Measurements from ENCODE around the gene SLC7A1.

SLC7A1 gene

DNA sequence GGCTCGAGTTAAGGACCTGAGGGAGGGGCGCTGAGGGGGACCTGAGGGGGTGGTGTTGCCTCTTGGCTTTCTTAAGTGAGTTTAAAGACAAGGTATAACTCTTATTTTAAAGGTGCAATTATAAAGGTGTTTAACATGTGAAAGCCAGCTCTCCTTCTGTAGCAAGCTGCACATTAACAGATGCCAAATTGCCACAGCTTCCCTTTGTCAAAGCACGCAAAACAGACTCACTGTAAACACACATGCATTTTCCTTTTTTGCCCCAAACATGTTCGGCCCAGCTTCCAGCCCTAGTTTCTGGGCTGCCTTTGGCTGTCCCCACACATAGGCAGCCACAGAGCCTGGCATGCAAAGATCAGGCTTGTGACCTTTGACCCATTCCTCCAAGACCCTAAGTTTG lies 111.9 kb downstream of the SLC7A1 start:
- no peak overlapping the region for H2BK5ac ChIP-seq (ENCODE audit: low read depth, low read length, poor library complexity)
- H4K8ac ChIP-seq (ENCODE audit: low read depth, low read length): no peak overlapping the region

DNA sequence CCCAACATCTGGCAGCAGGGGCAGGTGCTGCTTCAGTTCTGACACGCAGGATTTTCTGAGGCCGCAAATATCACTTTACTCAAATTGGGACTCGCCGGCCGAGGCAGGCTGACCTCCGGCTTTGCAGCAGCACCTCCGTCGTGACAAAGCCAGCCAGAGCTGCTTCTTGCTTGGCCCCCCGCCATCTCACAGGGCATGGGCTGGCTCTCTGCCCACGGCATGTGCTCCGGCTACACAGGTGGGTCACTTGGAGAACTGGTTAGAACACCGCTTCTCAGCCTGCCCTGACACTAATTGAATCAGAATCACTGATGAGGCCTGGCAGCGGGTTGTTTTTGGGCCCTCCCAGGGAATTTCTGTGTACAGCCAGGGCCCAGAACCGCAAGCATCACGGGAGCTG lies 112.3 kb downstream of the SLC7A1 start:
- H4K91ac ChIP-seq (ENCODE audit: low read depth, low read length): no peak overlapping the region
- H2BK12ac ChIP-seq (ENCODE audit: low read length): no peak overlapping the region
- H3K4me2 ChIP-seq (ENCODE audit: low read length): no peak overlapping the region
- H3K18ac ChIP-seq (ENCODE audit: low read length): no peak overlapping the region
- no peak overlapping the region for H2AFZ ChIP-seq (ENCODE audit: insufficient read depth, low read length, poor library complexity)
- no peak overlapping the region for H3K14ac ChIP-seq (ENCODE audit: low read length)
- H4K8ac ChIP-seq (ENCODE audit: low read depth, low read length): no peak overlapping the region
- H3K4me1 ChIP-seq (ENCODE audit: control insufficient read depth in 1 of 2, insufficient read depth in 2 of 2, low read length in 2 of 2): no peaks in the 10 kb centered on the region
- no peak overlapping the region for H4K12ac ChIP-seq (ENCODE audit: low read depth, low read length)
- no CpG with 5 or more reads among the region's 15 CpGs for WGBS (ENCODE audit: extremely low coverage, insufficient coverage, insufficient read length)
- H3K27ac ChIP-seq (ENCODE audit: low read depth, low read length): no peak overlapping the region
- H3K4ac ChIP-seq (ENCODE audit: low read depth, low read length): no peak overlapping the region
- H2AK5ac ChIP-seq (ENCODE audit: low read length): no peak overlapping the region
- no peak overlapping the region for H3K23ac ChIP-seq (ENCODE audit: low read length)
- no peak overlapping the region for H2BK120ac ChIP-seq (ENCODE audit: insufficient read depth, low read length, poor library complexity)
- no peaks in the 10 kb centered on the region for H3K79me2 ChIP-seq (ENCODE audit: control insufficient read depth, insufficient read depth, low read length, poor library complexity)
- no peak overlapping the region for H2BK5ac ChIP-seq (ENCODE audit: low read depth, low read length, poor library complexity)
- H3K9ac ChIP-seq (ENCODE audit: low read length): no peak overlapping the region
- H3K9me3 ChIP-seq (ENCODE audit: insufficient read depth, low read depth, low read length): no peaks in the 10 kb centered on the region
- peaks cover 0 to 8% of the 10 kb centered on the region in 2 experiments for H3K36me3 ChIP-seq (ENCODE audit: control insufficient read depth in 1 of 2, insufficient read depth in 2 of 2, low read length in 2 of 2)
- no peak overlapping the region for H3K4me3 ChIP-seq (ENCODE audit: low read depth, low read length)
- no peak for DNase-seq
- no peaks in the 10 kb centered on the region for H3K27me3 ChIP-seq (ENCODE audit: insufficient read depth, low read length)
- no peaks in the 10 kb centered on the region for H3K79me1 ChIP-seq (ENCODE audit: low read length)

More for the DNA sequence above, 111.9 kb downstream of the SLC7A1 start:
- H3K79me1 ChIP-seq (ENCODE audit: low read length): no peaks in the 10 kb centered on the region
- H3K9ac ChIP-seq (ENCODE audit: low read length): no peak overlapping the region
- no peak overlapping the region for H2AFZ ChIP-seq (ENCODE audit: insufficient read depth, low read length, poor library complexity)
- H2BK120ac ChIP-seq (ENCODE audit: insufficient read depth, low read length, poor library complexity): no peak overlapping the region
- H3K9me3 ChIP-seq (ENCODE audit: insufficient read depth, low read depth, low read length): no peaks in the 10 kb centered on the region
- no peak overlapping the region for H2BK12ac ChIP-seq (ENCODE audit: low read length)
- no CpG with 5 or more reads among the region's 4 CpGs for WGBS (ENCODE audit: extremely low coverage, insufficient coverage, insufficient read length)
- no peak overlapping the region for H3K18ac ChIP-seq (ENCODE audit: low read length)
- no peak for DNase-seq
- no peak overlapping the region for H3K4me2 ChIP-seq (ENCODE audit: low read length)
- no peak overlapping the region for H3K23ac ChIP-seq (ENCODE audit: low read length)
- no peak overlapping the region for H2AK5ac ChIP-seq (ENCODE audit: low read length)
- no peak overlapping the region for H3K4me3 ChIP-seq (ENCODE audit: low read depth, low read length)
- no peaks in the 10 kb centered on the region for H3K27me3 ChIP-seq (ENCODE audit: insufficient read depth, low read length)
- no peak overlapping the region for H4K91ac ChIP-seq (ENCODE audit: low read depth, low read length)
- H3K79me2 ChIP-seq (ENCODE audit: control insufficient read depth, insufficient read depth, low read length, poor library complexity): no peaks in the 10 kb centered on the region
- no peaks in the 10 kb centered on the region for H3K4me1 ChIP-seq (ENCODE audit: control insufficient read depth in 1 of 2, insufficient read depth in 2 of 2, low read length in 2 of 2)
- no peak overlapping the region for H3K14ac ChIP-seq (ENCODE audit: low read length)
- H4K12ac ChIP-seq (ENCODE audit: low read depth, low read length): no peak overlapping the region
- no peak overlapping the region for H3K4ac ChIP-seq (ENCODE audit: low read depth, low read length)
- H3K27ac ChIP-seq (ENCODE audit: low read depth, low read length): no peak overlapping the region
- H3K36me3 ChIP-seq (ENCODE audit: control insufficient read depth in 1 of 2, insufficient read depth in 2 of 2, low read length in 2 of 2): peaks cover 0 to 8% of the 10 kb centered on the region in 2 experiments

DNA sequence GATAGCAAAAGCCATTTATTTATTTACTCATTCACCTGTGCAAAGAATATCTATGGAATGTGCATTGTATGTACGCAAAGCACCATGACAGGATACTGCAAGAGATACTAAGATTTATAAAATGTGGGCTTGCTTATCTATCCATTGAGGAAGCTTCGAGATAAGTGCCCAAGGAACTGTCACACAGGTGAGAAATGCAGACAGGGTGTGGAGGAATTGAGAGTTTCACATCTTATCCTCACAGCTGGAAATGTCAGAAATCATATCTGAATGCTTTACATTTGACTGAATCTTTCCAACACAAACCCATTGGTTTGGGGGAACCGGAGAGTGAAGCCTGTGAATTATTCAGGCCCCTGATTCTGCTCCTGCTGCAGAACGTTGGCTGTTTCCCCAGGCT lies 113.0 kb downstream of the SLC7A1 start:
- H3K14ac ChIP-seq (ENCODE audit: low read length): no peak overlapping the region
- peak; percentile 52 to 84 for DNase-seq
- H4K91ac ChIP-seq (ENCODE audit: low read depth, low read length): no peak overlapping the region
- H3K4me2 ChIP-seq (ENCODE audit: low read length): no peak overlapping the region
- no peak overlapping the region for H2BK120ac ChIP-seq (ENCODE audit: insufficient read depth, low read length, poor library complexity)
- H3K9me3 ChIP-seq (ENCODE audit: insufficient read depth, low read depth, low read length): no peaks in the 10 kb centered on the region
- no peaks in the 10 kb centered on the region for H3K4me1 ChIP-seq (ENCODE audit: control insufficient read depth in 1 of 2, insufficient read depth in 2 of 2, low read length in 2 of 2)
- H2BK5ac ChIP-seq (ENCODE audit: low read depth, low read length, poor library complexity): no peak overlapping the region
- H2AFZ ChIP-seq (ENCODE audit: insufficient read depth, low read length, poor library complexity): no peak overlapping the region
- no peaks in the 10 kb centered on the region for H3K79me2 ChIP-seq (ENCODE audit: control insufficient read depth, insufficient read depth, low read length, poor library complexity)
- H4K12ac ChIP-seq (ENCODE audit: low read depth, low read length): no peak overlapping the region
- H3K23ac ChIP-seq (ENCODE audit: low read length): no peak overlapping the region
- H3K27ac ChIP-seq (ENCODE audit: low read depth, low read length): no peak overlapping the region
- H2AK5ac ChIP-seq (ENCODE audit: low read length): no peak overlapping the region
- no peaks in the 10 kb centered on the region for H3K79me1 ChIP-seq (ENCODE audit: low read length)
- no peak overlapping the region for H3K4me3 ChIP-seq (ENCODE audit: low read depth, low read length)
- H3K36me3 ChIP-seq (ENCODE audit: control insufficient read depth in 1 of 2, insufficient read depth in 2 of 2, low read length in 2 of 2): peaks cover 0 to 8% of the 10 kb centered on the region in 2 experiments
- no peak overlapping the region for H3K9ac ChIP-seq (ENCODE audit: low read length)
- no peak overlapping the region for H3K4ac ChIP-seq (ENCODE audit: low read depth, low read length)
- no peaks in the 10 kb centered on the region for H3K27me3 ChIP-seq (ENCODE audit: insufficient read depth, low read length)
- WGBS (ENCODE audit: extremely low coverage, insufficient coverage, insufficient read length): no CpG with 5 or more reads among the region's 4 CpGs
- no peak overlapping the region for H4K8ac ChIP-seq (ENCODE audit: low read depth, low read length)
- H2BK12ac ChIP-seq (ENCODE audit: low read length): no peak overlapping the region
- H3K18ac ChIP-seq (ENCODE audit: low read length): no peak overlapping the region

DNA sequence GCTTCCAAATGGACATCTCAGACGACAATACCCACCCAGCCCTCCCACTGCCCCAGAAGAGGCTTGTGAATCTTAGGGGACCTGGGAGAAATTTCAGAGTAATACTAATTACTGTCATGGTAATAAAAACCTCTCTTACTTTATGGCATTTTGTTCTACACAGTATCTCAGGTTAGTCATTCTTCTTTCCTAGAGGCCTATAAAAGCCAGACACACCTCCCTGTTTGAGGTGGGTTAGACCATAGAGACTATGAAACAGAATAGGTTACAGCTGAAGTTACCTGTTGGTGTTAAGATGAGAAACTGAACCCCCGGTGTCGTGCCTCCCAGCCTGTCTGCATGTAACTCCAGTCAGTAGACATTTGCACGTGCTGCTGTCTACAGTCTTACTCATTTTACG lies 113.9 kb downstream of the SLC7A1 start:
- DNase-seq: no peak
- Histone ChIP-seq H4K8ac (ENCODE audit: low read depth, low read length) (no peak overlapping the region), H3K9ac (ENCODE audit: low read length) (no peak overlapping the region), H3K27me3 (ENCODE audit: insufficient read depth, low read length) (no peaks in the 10 kb centered on the region), H3K4me3 (ENCODE audit: low read depth, low read length) (no peak overlapping the region), H4K91ac (ENCODE audit: low read depth, low read length) (no peak overlapping the region), H3K9me3 (ENCODE audit: insufficient read depth, low read depth, low read length) (no peaks in the 10 kb centered on the region), H2BK120ac (ENCODE audit: insufficient read depth, low read length, poor library complexity) (no peak overlapping the region), H3K79me1 (ENCODE audit: low read length) (no peaks in the 10 kb centered on the region), H3K4me2 (ENCODE audit: low read length) (no peak overlapping the region), H3K4ac (ENCODE audit: low read depth, low read length) (no peak overlapping the region), H3K4me1 (ENCODE audit: control insufficient read depth in 1 of 2, insufficient read depth in 2 of 2, low read length in 2 of 2) (no peaks in the 10 kb centered on the region), H3K36me3 (ENCODE audit: control insufficient read depth in 1 of 2, insufficient read depth in 2 of 2, low read length in 2 of 2) (peaks cover 0 to 8% of the 10 kb centered on the region in 2 experiments), H3K79me2 (ENCODE audit: control insufficient read depth, insufficient read depth, low read length, poor library complexity) (no peaks in the 10 kb centered on the region), H3K27ac (ENCODE audit: low read depth, low read length) (no peak overlapping the region), H3K14ac (ENCODE audit: low read length) (no peak overlapping the region), H2AK5ac (ENCODE audit: low read length) (no peak overlapping the region), H2AFZ (ENCODE audit: insufficient read depth, low read length, poor library complexity) (no peak overlapping the region), H4K12ac (ENCODE audit: low read depth, low read length) (no peak overlapping the region), H2BK12ac (ENCODE audit: low read length) (no peak overlapping the region), H3K23ac (ENCODE audit: low read length) (no peak overlapping the region), H3K18ac (ENCODE audit: low read length) (no peak overlapping the region), H2BK5ac (ENCODE audit: low read depth, low read length, poor library complexity) (no peak overlapping the region)
- no CpG with 5 or more reads among the region's 5 CpGs for WGBS (ENCODE audit: extremely low coverage, insufficient coverage, insufficient read length)

Data from trophoblast cell (in vitro differentiated cells and primary cell).